HCT116 (cell line): Measurements from ENCODE around the gene GNB1.
"Not testable (repeated sequence)": the region's sequence is repeated elsewhere in the genome, so short reads cannot be mapped to it uniquely, and the experiment has no call there.

Experiments used
- CEBPB ChIP-seq: IDR thresholded peaks from 2 replicates; pipeline ENCODE4 v1.6.1; 2012; ENCODE audit warnings: low read depth
- EGR1 ChIP-seq: IDR thresholded peaks from 2 replicates; pipeline ENCODE4 v1.6.1; 2012; ENCODE audit warnings: low read depth
- EZH2 ChIP-seq: fragments of 200-600 bp; sonication (generic); IDR thresholded peaks from 2 replicates; pipeline ENCODE4 v1.6.1; 2017; ENCODE audit warnings: antibody characterized with exemption, mixed run types
- POLR2A ChIP-seq: IDR thresholded peaks from 2 replicates; pipeline ENCODE4 v1.7.0; 2011; ENCODE audit warnings: borderline replicate concordance; ENCODE audit not compliant: insufficient read depth, insufficient read length; ENCODE audit errors: extremely low read depth
- POLR2AphosphoS5 ChIP-seq: IDR thresholded peaks from 2 replicates; pipeline ENCODE4 v1.6.1; 2011; ENCODE audit warnings: mild to moderate bottlenecking, low read depth, low read length, moderate library complexity
- SRF ChIP-seq: IDR thresholded peaks from 2 replicates; pipeline ENCODE4 v1.6.1; 2012; ENCODE audit warnings: low read depth
- YY1 ChIP-seq: IDR thresholded peaks from 2 replicates; pipeline ENCODE4 v1.6.1; 2011; ENCODE audit warnings: low read length, low read depth, moderate library complexity, mild to moderate bottlenecking; ENCODE audit not compliant: insufficient replicate concordance; ENCODE audit errors: extremely low read depth
- ZNF274 ChIP-seq: fragments of 200-500 bp; sonication (Bioruptor generic); IDR thresholded peaks from 2 replicates; pipeline ENCODE4 v1.6.1; 2014; ENCODE audit warnings: mild to moderate bottlenecking, low read depth, low read length, inconsistent platforms
- TF ChIP-seq, protein P1 (sequence below), 3 experiments: fragments of 200-600 bp in 1 of 3; sonication (generic) in 1 of 3; IDR thresholded peaks in 2 of 3; conservative IDR thresholded peaks in 1 of 3; 2 replicates each; pipeline ENCODE4 v1.5.1; 2012 to 2017; ENCODE audit warnings: low read depth in 2 of 3, low read length in 2 of 3, antibody characterized with exemption in 1 of 3, borderline replicate concordance in 1 of 3, control low read depth in 1 of 3, mild to moderate bottlenecking in 1 of 3, mixed read lengths in 1 of 3, mixed run types in 1 of 3, moderate library complexity in 1 of 3; ENCODE audit not compliant: insufficient read depth in 1 of 3
- TF ChIP-seq, protein P2 (sequence below): IDR thresholded peaks from 2 replicates; pipeline ENCODE4 v1.6.1; 2012; ENCODE audit warnings: low read depth

DNA sequence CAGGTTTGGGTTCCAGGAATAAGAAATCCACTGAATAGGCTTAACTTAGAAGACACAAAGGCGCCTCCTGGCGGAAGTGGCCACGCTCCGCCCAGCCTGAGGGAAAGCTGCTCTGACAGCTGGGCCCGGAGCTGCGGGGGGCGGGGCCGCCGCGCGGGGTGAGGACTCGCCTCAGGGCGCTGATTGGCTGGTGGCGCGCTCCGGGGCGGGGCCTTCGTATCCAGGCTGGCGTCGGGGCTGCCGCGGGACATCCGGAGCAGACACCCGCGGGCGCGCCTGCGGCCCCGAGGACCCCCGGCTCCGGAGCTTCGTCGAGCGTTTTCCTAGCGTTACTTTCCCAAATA is 144.3 kb downstream of the GNB1 start:
- TF ChIP-seq, protein P1, sequence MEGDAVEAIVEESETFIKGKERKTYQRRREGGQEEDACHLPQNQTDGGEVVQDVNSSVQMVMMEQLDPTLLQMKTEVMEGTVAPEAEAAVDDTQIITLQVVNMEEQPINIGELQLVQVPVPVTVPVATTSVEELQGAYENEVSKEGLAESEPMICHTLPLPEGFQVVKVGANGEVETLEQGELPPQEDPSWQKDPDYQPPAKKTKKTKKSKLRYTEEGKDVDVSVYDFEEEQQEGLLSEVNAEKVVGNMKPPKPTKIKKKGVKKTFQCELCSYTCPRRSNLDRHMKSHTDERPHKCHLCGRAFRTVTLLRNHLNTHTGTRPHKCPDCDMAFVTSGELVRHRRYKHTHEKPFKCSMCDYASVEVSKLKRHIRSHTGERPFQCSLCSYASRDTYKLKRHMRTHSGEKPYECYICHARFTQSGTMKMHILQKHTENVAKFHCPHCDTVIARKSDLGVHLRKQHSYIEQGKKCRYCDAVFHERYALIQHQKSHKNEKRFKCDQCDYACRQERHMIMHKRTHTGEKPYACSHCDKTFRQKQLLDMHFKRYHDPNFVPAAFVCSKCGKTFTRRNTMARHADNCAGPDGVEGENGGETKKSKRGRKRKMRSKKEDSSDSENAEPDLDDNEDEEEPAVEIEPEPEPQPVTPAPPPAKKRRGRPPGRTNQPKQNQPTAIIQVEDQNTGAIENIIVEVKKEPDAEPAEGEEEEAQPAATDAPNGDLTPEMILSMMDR (IDR thresholded peaks at IDR 0.05 in 2 of 3, conservative IDR thresholded peaks at IDR 0.05 in 1 of 3; ENCODE audit: borderline replicate concordance in 1 of 3, insufficient read depth in 1 of 3, low read depth in 2 of 3, low read length in 2 of 3): not testable (repeated sequence)
- not testable (repeated sequence) for TF ChIP-seq CEBPB, EZH2, POLR2A, POLR2AphosphoS5, ZNF274, SRF, EGR1, YY1
- TF ChIP-seq, protein P2, sequence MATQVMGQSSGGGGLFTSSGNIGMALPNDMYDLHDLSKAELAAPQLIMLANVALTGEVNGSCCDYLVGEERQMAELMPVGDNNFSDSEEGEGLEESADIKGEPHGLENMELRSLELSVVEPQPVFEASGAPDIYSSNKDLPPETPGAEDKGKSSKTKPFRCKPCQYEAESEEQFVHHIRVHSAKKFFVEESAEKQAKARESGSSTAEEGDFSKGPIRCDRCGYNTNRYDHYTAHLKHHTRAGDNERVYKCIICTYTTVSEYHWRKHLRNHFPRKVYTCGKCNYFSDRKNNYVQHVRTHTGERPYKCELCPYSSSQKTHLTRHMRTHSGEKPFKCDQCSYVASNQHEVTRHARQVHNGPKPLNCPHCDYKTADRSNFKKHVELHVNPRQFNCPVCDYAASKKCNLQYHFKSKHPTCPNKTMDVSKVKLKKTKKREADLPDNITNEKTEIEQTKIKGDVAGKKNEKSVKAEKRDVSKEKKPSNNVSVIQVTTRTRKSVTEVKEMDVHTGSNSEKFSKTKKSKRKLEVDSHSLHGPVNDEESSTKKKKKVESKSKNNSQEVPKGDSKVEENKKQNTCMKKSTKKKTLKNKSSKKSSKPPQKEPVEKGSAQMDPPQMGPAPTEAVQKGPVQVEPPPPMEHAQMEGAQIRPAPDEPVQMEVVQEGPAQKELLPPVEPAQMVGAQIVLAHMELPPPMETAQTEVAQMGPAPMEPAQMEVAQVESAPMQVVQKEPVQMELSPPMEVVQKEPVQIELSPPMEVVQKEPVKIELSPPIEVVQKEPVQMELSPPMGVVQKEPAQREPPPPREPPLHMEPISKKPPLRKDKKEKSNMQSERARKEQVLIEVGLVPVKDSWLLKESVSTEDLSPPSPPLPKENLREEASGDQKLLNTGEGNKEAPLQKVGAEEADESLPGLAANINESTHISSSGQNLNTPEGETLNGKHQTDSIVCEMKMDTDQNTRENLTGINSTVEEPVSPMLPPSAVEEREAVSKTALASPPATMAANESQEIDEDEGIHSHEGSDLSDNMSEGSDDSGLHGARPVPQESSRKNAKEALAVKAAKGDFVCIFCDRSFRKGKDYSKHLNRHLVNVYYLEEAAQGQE: not testable (repeated sequence)
